GM23338 (cell line): Measurements from ENCODE around the gene ZNF236. TPM values are rescaled to one million over a fixed set of nuclear protein-coding genes. Genes with fewer than 3 reads are reported as not detected.
A peak's percentile ranks its signal among the peaks of the same experiment; 100 is the strongest.

Experiments used
- ATAC-seq: fragments of 200-7000 bp; cut with Tn5 transposase; 3 replicates; pipeline ENCODE4 v1.9.1; 2020
- DNase-seq: peaks from one replicate; pipeline ENCODE4 v3.0.0-alpha.2; 2015; ENCODE audit warnings: low spot score
- H2AFZ ChIP-seq: fragments of 200-600 bp; sonication (generic); 2 replicates; pipeline ENCODE4 v1.8.0; 2016; ENCODE audit warnings: antibody characterized with exemption, mild to moderate bottlenecking, moderate library complexity
- H3F3A ChIP-seq: fragments of 200-600 bp; sonication (generic); replicated peaks from 2 replicates; pipeline ENCODE4 v1.8.0; 2017; ENCODE audit warnings: antibody characterized with exemption, mixed run types, low read depth
- H3K27ac ChIP-seq: fragments of 200-600 bp; sonication (generic); 2 replicates; pipeline ENCODE4 v1.6.1; 2016; ENCODE audit warnings: low read depth
- H3K27me3 ChIP-seq: fragments of 200-600 bp; sonication (generic); 2 replicates; pipeline ENCODE4 v1.8.0; 2016; ENCODE audit warnings: mild to moderate bottlenecking, mixed run types, moderate library complexity; ENCODE audit not compliant: insufficient read depth
- H3K36me3 ChIP-seq: fragments of 200-600 bp; sonication (generic); 2 replicates; pipeline ENCODE4 v1.8.0; 2016; ENCODE audit warnings: mild to moderate bottlenecking; ENCODE audit not compliant: insufficient read depth
- H3K4me1 ChIP-seq: fragments of 200-600 bp; sonication (generic); 2 replicates; pipeline ENCODE4 v1.8.0; 2016; ENCODE audit warnings: mild to moderate bottlenecking, moderate library complexity; ENCODE audit not compliant: insufficient read depth
- H3K4me2 ChIP-seq: fragments of 200-600 bp; sonication (generic); 2 replicates; pipeline ENCODE4 v1.7.1; 2017; ENCODE audit warnings: mixed run types
- H3K4me3 ChIP-seq: fragments of 200-600 bp; sonication (generic); 2 replicates; pipeline ENCODE4 v1.6.1; 2016; ENCODE audit warnings: mixed run types
- H3K79me2 ChIP-seq: fragments of 200-600 bp; sonication (generic); replicated peaks from 2 replicates; pipeline ENCODE4 v1.8.0; 2017; ENCODE audit warnings: mild to moderate bottlenecking; ENCODE audit not compliant: insufficient read depth
- H3K9me2 ChIP-seq: fragments of 200-600 bp; sonication (generic); 2 replicates; pipeline ENCODE4 v1.8.0; 2017; ENCODE audit not compliant: insufficient read depth
- H4K20me1 ChIP-seq: fragments of 200-600 bp; sonication (generic); replicated peaks from 2 replicates; pipeline ENCODE4 v1.8.0; 2017; ENCODE audit warnings: mild to moderate bottlenecking; ENCODE audit not compliant: insufficient read depth
- H3K27ac Mint-ChIP-seq: 2 replicates; pipeline ENCODE4 v1.8.0; 2020; ENCODE audit warnings: inconsistent platforms, mild to moderate bottlenecking, moderate library complexity, mixed read lengths
- H3K27me3 Mint-ChIP-seq: 3 replicates; pipeline ENCODE4 v1.8.0; 2022; ENCODE audit warnings: low read depth, mild to moderate bottlenecking, moderate library complexity, mixed read lengths, inconsistent platforms; ENCODE audit not compliant: insufficient read depth, poor library complexity
- H3K36me3 Mint-ChIP-seq: 3 replicates; pipeline ENCODE4 v1.8.0; 2021; ENCODE audit warnings: low read depth, mild to moderate bottlenecking, inconsistent platforms, moderate library complexity, mixed read lengths
- H3K4me1 Mint-ChIP-seq: 3 replicates; pipeline ENCODE4 v1.8.0; 2020; ENCODE audit warnings: mild to moderate bottlenecking, inconsistent platforms, mixed read lengths
- H3K4me3 Mint-ChIP-seq: 3 replicates; pipeline ENCODE4 v1.8.0; 2021; ENCODE audit warnings: moderate library complexity, mild to moderate bottlenecking, inconsistent platforms, mixed read lengths
- H3K9me3 Mint-ChIP-seq: 3 replicates; pipeline ENCODE4 v1.8.0; 2020; ENCODE audit warnings: moderate library complexity, mild to moderate bottlenecking, inconsistent platforms, mixed read lengths
- ETS1 ChIP-seq: IDR thresholded peaks from 2 replicates; pipeline ENCODE4 v1.6.1; 2016; ENCODE audit warnings: antibody characterized with exemption
- EZH2 ChIP-seq: fragments of 200-600 bp; sonication (generic); IDR thresholded peaks from one replicate; pipeline ENCODE4 v1.8.0; 2017; ENCODE audit warnings: antibody characterized with exemption, mild to moderate bottlenecking, low read depth; ENCODE audit not compliant: unreplicated experiment
- EZH2phosphoT487 ChIP-seq: fragments of 200-600 bp; sonication (generic); IDR thresholded peaks from one replicate; pipeline ENCODE4 v1.8.1; 2018; ENCODE audit warnings: antibody characterized with exemption; ENCODE audit not compliant: unreplicated experiment
- JUNB ChIP-seq: IDR thresholded peaks from one replicate; pipeline ENCODE4 v1.6.1; 2016; ENCODE audit warnings: antibody characterized with exemption; ENCODE audit not compliant: unreplicated experiment
- NANOG ChIP-seq: IDR thresholded peaks from 2 replicates; pipeline ENCODE4 v1.6.1; 2016; ENCODE audit warnings: antibody characterized with exemption, borderline replicate concordance
- POLR2AphosphoS5 ChIP-seq: IDR thresholded peaks from 2 replicates; pipeline ENCODE4 v1.6.1; 2016; ENCODE audit warnings: antibody characterized with exemption, low read depth
- REST ChIP-seq: IDR thresholded peaks from one replicate; pipeline ENCODE4 v1.6.1; 2018; ENCODE audit warnings: antibody characterized with exemption; ENCODE audit not compliant: unreplicated experiment
- STAT1 ChIP-seq: IDR thresholded peaks from one replicate; pipeline ENCODE4 v1.6.1; 2016; ENCODE audit warnings: antibody characterized with exemption; ENCODE audit not compliant: unreplicated experiment
- ZNF114 ChIP-seq: fragments of 250-450 bp; sonication (Bioruptor Pico); IDR thresholded peaks from 2 replicates; pipeline ENCODE4 v1.5.0; 2020; ENCODE audit warnings: mild to moderate bottlenecking, moderate library complexity
- ZNF462 ChIP-seq: fragments of 250-450 bp; sonication (Bioruptor Pico); IDR thresholded peaks from 2 replicates; pipeline ENCODE4 v1.5.0; 2020; ENCODE audit warnings: mild to moderate bottlenecking, moderate library complexity
- polyA plus RNA-seq: library from polyadenylated mRNA; unstranded; fragments of >200 nt; fragmentation: Nextera tagmentation; extraction: Ambion mirVana; gene quantifications from 2 replicates; pipeline ENCODE4 v1.2.1, GENCODE V29; 2016
- total RNA-seq: library from RNA; depleted of rRNA; stranded (reverse); fragments of >200 nt; shearing (Covaris generic); gene quantifications from 2 replicates; pipeline ENCODE4 v1.2.3, GENCODE V29; 2014
- TF ChIP-seq, protein P1 (sequence below), 2 experiments: fragments of 200-600 bp in 1 of 2; sonication (generic) in 1 of 2; conservative IDR thresholded peaks; 2 replicates each; pipeline versions ENCODE4 v1.5.1 to v1.6.1; 2016 to 2017; ENCODE audit warnings: antibody characterized with exemption in 2 of 2, low read depth in 2 of 2, mild to moderate bottlenecking in 2 of 2, moderate library complexity in 1 of 2

The ZNF236 gene
- total and polyA plus RNA-seq, 2 experiments from 2014 or later: 8.9 to 16.3 TPM

GRCh38 chr18:76958692-76959341, 136.5 kb downstream of the ZNF236 start:
- Histone ChIP-seq H3K9me2 (no peaks in the 10 kb centered on the region), H2AFZ (no peak overlapping the region), H3K79me2 (0 out of 2 replicates have a peak, but pooled peaks cover 2% of the 10 kb centered on the region), H3K4me3 (no peak overlapping the region), H4K20me1 (no peaks in the 10 kb centered on the region), H3K27ac (0 out of 2 replicates have a peak overlapping the region, but pooled peaks have one; percentile 50), H3F3A (no peaks in the 10 kb centered on the region), H3K4me1 (no peaks in the 10 kb centered on the region), H3K27me3 (no peaks in the 10 kb centered on the region), H3K36me3 (no peaks in the 10 kb centered on the region), H3K4me2 (no peak overlapping the region)
- DNase-seq (no peak), ATAC-seq (no peak)
- Mint-ChIP-seq H3K27me3 (peaks cover 4% of the 10 kb centered on the region), H3K36me3 (peaks cover 32% of the 10 kb centered on the region), H3K9me3 (no peaks in the 10 kb centered on the region; the same call in 2 of the 3 replicates), H3K27ac (no peak overlapping the region), H3K4me3 (no peak overlapping the region), H3K4me1 (peaks cover 6% of the 10 kb centered on the region; the same call in 1 of the 3 replicates)
- TF ChIP-seq REST (no peak), EZH2 (no peak), JUNB (no peak), ZNF462 (CRISPR knock-in tag) (no peak), ZNF114 (no peak), EZH2phosphoT487 (no peak), ETS1 (no peak), POLR2AphosphoS5 (no peak), NANOG (no peak), STAT1 (no peak)
- TF ChIP-seq, protein P1, sequence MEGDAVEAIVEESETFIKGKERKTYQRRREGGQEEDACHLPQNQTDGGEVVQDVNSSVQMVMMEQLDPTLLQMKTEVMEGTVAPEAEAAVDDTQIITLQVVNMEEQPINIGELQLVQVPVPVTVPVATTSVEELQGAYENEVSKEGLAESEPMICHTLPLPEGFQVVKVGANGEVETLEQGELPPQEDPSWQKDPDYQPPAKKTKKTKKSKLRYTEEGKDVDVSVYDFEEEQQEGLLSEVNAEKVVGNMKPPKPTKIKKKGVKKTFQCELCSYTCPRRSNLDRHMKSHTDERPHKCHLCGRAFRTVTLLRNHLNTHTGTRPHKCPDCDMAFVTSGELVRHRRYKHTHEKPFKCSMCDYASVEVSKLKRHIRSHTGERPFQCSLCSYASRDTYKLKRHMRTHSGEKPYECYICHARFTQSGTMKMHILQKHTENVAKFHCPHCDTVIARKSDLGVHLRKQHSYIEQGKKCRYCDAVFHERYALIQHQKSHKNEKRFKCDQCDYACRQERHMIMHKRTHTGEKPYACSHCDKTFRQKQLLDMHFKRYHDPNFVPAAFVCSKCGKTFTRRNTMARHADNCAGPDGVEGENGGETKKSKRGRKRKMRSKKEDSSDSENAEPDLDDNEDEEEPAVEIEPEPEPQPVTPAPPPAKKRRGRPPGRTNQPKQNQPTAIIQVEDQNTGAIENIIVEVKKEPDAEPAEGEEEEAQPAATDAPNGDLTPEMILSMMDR (conservative IDR thresholded peaks at IDR 0.05; ENCODE audit: low read depth in 2 of 2): no peak
